Astrocyte (in vitro differentiated cells and primary cell): ENCODE results near the gene PRPS1L1. TPM values are rescaled to one million over a fixed set of nuclear protein-coding genes. Genes with fewer than 3 reads are reported as not detected.

Experiments used
- DNase-seq: peaks from one replicate; pipeline ENCODE4 v3.0.0-alpha.2; 2010; ENCODE audit warnings: low read depth
- FAIRE-seq: peaks from 2 replicates; lab custom pipeline; 2011; peaks lifted over from hg19 to GRCh38; lab: Jason Lieb, UNC
- H2AFZ ChIP-seq: 2 replicates; pipeline ENCODE4 v1.6.0; 2012; ENCODE audit warnings: low read depth, low read length, inconsistent platforms
- H3K27ac ChIP-seq: 2 replicates; pipeline ENCODE4 v1.5.1; 2011; ENCODE audit warnings: low read depth, low read length, inconsistent platforms
- H3K27me3 ChIP-seq: 2 replicates; pipeline ENCODE4 v1.6.0; 2011; ENCODE audit warnings: low read length, inconsistent platforms; ENCODE audit not compliant: insufficient read depth
- H3K36me3 ChIP-seq: 2 replicates; pipeline ENCODE4 v1.5.1; 2011; ENCODE audit warnings: low read length, inconsistent platforms; ENCODE audit not compliant: insufficient read depth
- H3K4me1 ChIP-seq: 2 replicates; pipeline ENCODE4 v1.5.1; 2011; ENCODE audit warnings: low read length, inconsistent platforms; ENCODE audit not compliant: insufficient read depth
- H3K4me2 ChIP-seq: 2 replicates; pipeline ENCODE4 v1.6.0; 2012; ENCODE audit warnings: low read length, inconsistent platforms
- H3K4me3 ChIP-seq: 2 replicates; pipeline ENCODE4 v1.5.1; 2011; ENCODE audit warnings: low read depth, mild to moderate bottlenecking, low read length, inconsistent platforms; ENCODE audit not compliant: insufficient read depth
- H3K79me2 ChIP-seq: 2 replicates; pipeline ENCODE4 v1.6.0; 2012; ENCODE audit warnings: mild to moderate bottlenecking, low read length, inconsistent platforms; ENCODE audit not compliant: insufficient read depth
- H3K9ac ChIP-seq: 2 replicates; pipeline ENCODE4 v1.6.0; 2012; ENCODE audit warnings: mild to moderate bottlenecking, low read length, inconsistent platforms
- H3K9me3 ChIP-seq: 2 replicates; pipeline ENCODE4 v1.5.1; 2012; ENCODE audit warnings: low read depth, mild to moderate bottlenecking, low read length, inconsistent platforms; ENCODE audit not compliant: insufficient read depth
- H4K20me1 ChIP-seq: 2 replicates; pipeline ENCODE4 v1.6.0; 2012; ENCODE audit warnings: low read length, inconsistent platforms; ENCODE audit not compliant: insufficient read depth
- H3K27ac Mint-ChIP-seq: one replicate; pipeline ENCODE4 v1.8.0; 2021; ENCODE audit warnings: mild to moderate bottlenecking, mixed read lengths; ENCODE audit not compliant: unreplicated experiment
- H3K27me3 Mint-ChIP-seq: one replicate; pipeline ENCODE4 v1.8.0; 2021; ENCODE audit warnings: low read depth, mixed read lengths; ENCODE audit not compliant: unreplicated experiment
- H3K36me3 Mint-ChIP-seq: one replicate; pipeline ENCODE4 v1.8.0; 2021; ENCODE audit warnings: low read depth, mixed read lengths; ENCODE audit not compliant: unreplicated experiment
- H3K4me1 Mint-ChIP-seq: one replicate; pipeline ENCODE4 v1.8.0; 2021; ENCODE audit warnings: low read depth, mixed read lengths; ENCODE audit not compliant: unreplicated experiment
- H3K4me3 Mint-ChIP-seq: one replicate; pipeline ENCODE4 v1.8.0; 2021; ENCODE audit warnings: mild to moderate bottlenecking, moderate library complexity, mixed read lengths; ENCODE audit not compliant: unreplicated experiment
- H3K9me3 Mint-ChIP-seq: one replicate; pipeline ENCODE4 v1.8.0; 2021; ENCODE audit warnings: mild to moderate bottlenecking, mixed read lengths; ENCODE audit not compliant: unreplicated experiment
- CTCF ChIP-seq: IDR thresholded peaks from 2 replicates; pipeline ENCODE4 v1.5.1; 2011; ENCODE audit warnings: low read depth, mild to moderate bottlenecking, inconsistent platforms, low read length, moderate library complexity; ENCODE audit not compliant: insufficient read depth
- EZH2 ChIP-seq: IDR thresholded peaks from 2 replicates; pipeline ENCODE4 v1.6.1; 2012; ENCODE audit warnings: mild to moderate bottlenecking, low read length, inconsistent platforms; ENCODE audit not compliant: insufficient read depth
- total RNA-seq: library from RNA; stranded (reverse); gene quantifications from 2 replicates; pipeline ENCODE4 v1.2.1, GENCODE V29; 2021

Gene PRPS1L1
- total RNA-seq, 1 donor from 2014 or later, result not detected

DNA sequence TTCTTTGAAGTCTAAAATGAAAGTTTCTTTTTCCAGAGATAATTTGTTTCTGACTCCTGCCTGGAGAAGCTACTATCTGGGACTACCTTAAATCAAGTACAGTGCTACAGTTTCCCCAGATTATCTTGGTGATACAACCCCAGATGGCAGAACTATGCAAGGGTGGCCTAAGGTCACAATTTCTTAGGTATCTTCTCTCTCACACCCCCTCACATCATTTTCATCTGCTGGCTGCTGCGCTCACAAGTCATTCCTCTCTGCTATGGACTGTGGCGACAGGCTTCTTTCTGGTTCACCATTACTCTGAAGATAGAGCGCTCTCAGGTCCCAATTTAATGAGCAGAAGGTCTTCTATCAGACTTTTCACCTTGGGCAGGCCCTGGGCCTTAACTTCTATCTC is 9.1 kb upstream of the PRPS1L1 start:
- no peak overlapping the region for H2AFZ ChIP-seq
- H3K4me1 ChIP-seq, result peaks cover 12% of the 10 kb centered on the region
- no peak overlapping the region for H3K27ac Mint-ChIP-seq
- DNase-seq, result no peak
- no peaks in the 10 kb centered on the region for H3K79me2 ChIP-seq
- no peaks in the 10 kb centered on the region for H3K36me3 ChIP-seq
- TF ChIP-seq EZH2 (no peak), CTCF (no peak)
- peaks cover 7% of the 10 kb centered on the region for H3K4me1 Mint-ChIP-seq
- no peaks in the 10 kb centered on the region for H3K36me3 Mint-ChIP-seq
- H3K27ac ChIP-seq, result no peak overlapping the region
- no peak overlapping the region for H3K4me3 ChIP-seq
- no peaks in the 10 kb centered on the region for H3K9me3 Mint-ChIP-seq
- no peak overlapping the region for H3K4me2 ChIP-seq
- no peaks in the 10 kb centered on the region for H3K27me3 Mint-ChIP-seq
- H3K4me3 Mint-ChIP-seq, result no peak overlapping the region
- no peaks in the 10 kb centered on the region for H3K27me3 ChIP-seq
- no peak overlapping the region for H3K9ac ChIP-seq
- no peaks in the 10 kb centered on the region for H3K9me3 ChIP-seq
- FAIRE-seq, result no peak
- H4K20me1 ChIP-seq, result no peaks in the 10 kb centered on the region

GRCh38 chr7:18030758-18031157 is 3.1 kb upstream of the PRPS1L1 start:
- no peak for TF ChIP-seq CTCF
- TF ChIP-seq EZH2, result no peak
- DNase-seq (no peak), FAIRE-seq (no peak)
- Mint-ChIP-seq H3K27me3 (no peaks in the 10 kb centered on the region), H3K4me1 (no peaks in the 10 kb centered on the region), H3K36me3 (no peaks in the 10 kb centered on the region), H3K9me3 (no peaks in the 10 kb centered on the region), H3K4me3 (no peak overlapping the region), H3K27ac (no peak overlapping the region)
- Histone ChIP-seq H3K79me2 (no peaks in the 10 kb centered on the region), H3K36me3 (no peaks in the 10 kb centered on the region), H3K4me1 (no peaks in the 10 kb centered on the region), H3K27ac (no peak overlapping the region), H4K20me1 (no peaks in the 10 kb centered on the region), H2AFZ (no peak overlapping the region), H3K27me3 (no peaks in the 10 kb centered on the region), H3K4me2 (no peak overlapping the region), H3K4me3 (no peak overlapping the region), H3K9ac (no peak overlapping the region), H3K9me3 (no peaks in the 10 kb centered on the region)

GRCh38 chr7:18020138-18020715 is 7.4 kb downstream of the PRPS1L1 start:
- Histone ChIP-seq H3K27ac (peak overlapping the region; percentile 33), H3K79me2 (no peaks in the 10 kb centered on the region), H3K9me3 (no peaks in the 10 kb centered on the region), H2AFZ (peak overlapping the region; percentile 13), H3K4me2 (peak overlapping the region; percentile 44), H3K27me3 (no peaks in the 10 kb centered on the region), H3K9ac (no peak overlapping the region), H3K4me3 (no peak overlapping the region), H4K20me1 (no peaks in the 10 kb centered on the region), H3K4me1 (peaks cover 17% of the 10 kb centered on the region), H3K36me3 (no peaks in the 10 kb centered on the region)
- H3K9me3 Mint-ChIP-seq, result peaks cover 3% of the 10 kb centered on the region
- peak overlapping the region; percentile 34 for H3K4me3 Mint-ChIP-seq
- H3K36me3 Mint-ChIP-seq, result no peaks in the 10 kb centered on the region
- DNase-seq (no peak), FAIRE-seq (no peak)
- no peaks in the 10 kb centered on the region for H3K27me3 Mint-ChIP-seq
- peak overlapping the region; percentile 90 for H3K27ac Mint-ChIP-seq
- TF ChIP-seq EZH2, result no peak
- no peak for TF ChIP-seq CTCF
- peaks cover 9% of the 10 kb centered on the region for H3K4me1 Mint-ChIP-seq
